ENCODE results near the gene SH2B3.

DNA sequence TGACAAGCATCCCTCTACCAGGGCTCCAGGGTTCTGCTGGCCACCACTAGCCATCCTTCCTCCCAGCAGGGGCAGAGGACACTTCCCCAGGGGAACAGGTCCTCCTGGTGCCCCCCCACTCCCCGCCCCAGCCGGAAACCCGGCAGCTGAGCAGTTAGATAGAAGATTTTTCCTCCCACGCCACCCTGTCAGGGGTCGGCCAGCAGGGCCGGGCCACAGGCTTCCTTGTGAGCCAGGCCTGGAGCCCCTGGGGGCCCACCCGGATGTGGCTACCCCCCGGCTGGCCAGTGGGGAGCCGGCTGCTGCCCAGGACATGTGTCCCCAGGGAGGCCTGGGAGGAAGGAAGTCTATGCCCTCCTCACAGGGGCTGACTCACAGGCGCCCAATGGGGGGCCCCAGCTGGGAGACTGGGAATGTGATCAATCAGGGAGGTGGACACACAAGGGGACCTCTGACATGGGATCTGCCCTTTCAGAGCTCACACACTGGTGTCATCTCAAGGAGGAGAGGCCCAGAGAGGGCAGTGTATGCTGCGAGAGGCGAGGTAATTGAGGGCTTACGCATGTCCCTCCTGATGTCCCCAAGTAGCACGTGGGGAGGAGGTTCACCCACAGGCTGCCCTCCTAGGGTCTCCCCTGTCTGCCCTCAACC, 4.2 kb downstream of the SH2B3 start:
- TF ChIP-seq ZNF24 (IDR thresholded peaks at IDR 0.05) (no peak), ZZZ3 (IDR thresholded peaks at IDR 0.05) (no peak), MYC (IDR thresholded peaks at IDR 0.05; ENCODE audit: low read depth, low read length) (no peak; the same call in 1 of the 2 replicates), MYC (CRISPR knock-in tag; IDR thresholded peaks at IDR 0.05; ENCODE audit: borderline replicate concordance, low read depth) (no peak)
- TF ChIP-seq, protein P1, sequence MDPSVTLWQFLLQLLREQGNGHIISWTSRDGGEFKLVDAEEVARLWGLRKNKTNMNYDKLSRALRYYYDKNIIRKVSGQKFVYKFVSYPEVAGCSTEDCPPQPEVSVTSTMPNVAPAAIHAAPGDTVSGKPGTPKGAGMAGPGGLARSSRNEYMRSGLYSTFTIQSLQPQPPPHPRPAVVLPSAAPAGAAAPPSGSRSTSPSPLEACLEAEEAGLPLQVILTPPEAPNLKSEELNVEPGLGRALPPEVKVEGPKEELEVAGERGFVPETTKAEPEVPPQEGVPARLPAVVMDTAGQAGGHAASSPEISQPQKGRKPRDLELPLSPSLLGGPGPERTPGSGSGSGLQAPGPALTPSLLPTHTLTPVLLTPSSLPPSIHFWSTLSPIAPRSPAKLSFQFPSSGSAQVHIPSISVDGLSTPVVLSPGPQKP (CRISPR knock-in tag; IDR thresholded peaks at IDR 0.05) = no peak
